NCI-H1092 (cell line): ENCODE data around the gene ZNF331.

Experiments used
- DNase-seq: peaks from one replicate; lab custom pipeline; 2025; lab: John Stamatoyannopoulos, UW

ZNF331 gene

DNA sequence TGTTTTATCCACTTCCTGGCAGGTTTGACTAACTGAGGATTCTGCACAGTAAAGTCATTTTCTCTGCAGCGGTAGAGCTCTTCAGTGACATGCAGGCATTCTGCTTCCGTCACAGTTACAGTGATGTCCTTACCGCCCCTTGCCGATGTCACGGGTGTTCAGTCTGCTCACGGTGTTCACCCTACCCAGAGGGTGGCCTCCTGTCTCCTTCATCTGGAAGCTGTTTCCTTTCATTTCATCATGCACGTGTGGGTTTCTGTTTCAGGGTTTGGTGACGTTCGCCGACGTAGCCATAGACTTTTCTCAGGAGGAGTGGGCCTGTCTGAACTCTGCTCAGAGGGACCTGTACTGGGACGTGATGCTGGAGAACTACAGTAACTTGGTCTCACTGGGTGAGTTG is 33.4 kb downstream of the ZNF331 start:
- DNase-seq = no peak

DNA sequence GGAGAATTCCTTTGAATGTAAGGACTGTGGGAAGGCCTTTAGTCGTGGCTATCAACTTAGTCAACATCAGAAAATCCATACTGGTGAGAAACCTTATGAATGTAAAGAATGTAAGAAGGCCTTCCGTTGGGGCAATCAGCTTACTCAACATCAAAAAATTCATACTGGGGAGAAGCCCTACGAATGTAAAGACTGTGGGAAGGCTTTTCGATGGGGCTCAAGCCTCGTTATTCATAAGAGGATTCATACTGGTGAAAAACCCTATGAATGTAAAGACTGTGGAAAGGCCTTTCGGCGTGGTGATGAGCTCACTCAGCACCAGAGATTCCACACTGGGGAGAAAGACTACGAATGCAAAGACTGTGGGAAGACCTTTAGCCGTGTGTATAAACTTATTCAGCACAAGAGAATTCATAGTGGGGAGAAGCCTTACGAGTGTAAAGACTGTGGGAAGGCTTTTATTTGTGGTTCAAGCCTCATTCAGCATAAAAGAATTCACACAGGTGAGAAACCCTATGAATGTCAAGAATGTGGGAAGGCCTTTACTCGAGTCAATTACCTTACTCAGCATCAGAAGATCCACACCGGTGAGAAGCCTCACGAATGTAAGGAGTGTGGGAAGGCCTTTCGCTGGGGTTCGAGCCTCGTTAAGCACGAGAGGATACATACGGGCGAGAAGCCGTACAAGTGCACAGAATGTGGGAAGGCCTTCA is 39.2 kb downstream of the ZNF331 start:
- no peak for DNase-seq

DNA sequence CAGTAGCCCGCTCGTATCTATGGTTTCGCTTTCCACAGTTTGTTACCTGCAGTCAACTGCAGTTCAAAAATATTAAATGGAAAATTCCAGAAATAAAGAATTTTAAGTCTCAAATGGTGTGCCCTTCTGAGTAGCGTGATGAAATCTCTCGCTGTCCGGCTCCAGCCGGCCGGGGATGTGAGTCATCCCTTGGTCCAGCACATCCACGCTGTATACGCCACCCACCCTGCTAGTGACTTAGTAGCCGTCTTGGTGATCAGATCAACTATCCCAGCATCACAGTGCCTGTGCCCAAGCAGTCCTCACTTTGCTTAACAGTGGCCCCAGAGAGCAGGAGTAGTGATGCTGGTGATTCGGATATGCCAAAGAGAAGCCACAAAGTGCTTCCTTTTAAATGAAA is 40.0 kb downstream of the ZNF331 start:
- no peak for DNase-seq

DNA sequence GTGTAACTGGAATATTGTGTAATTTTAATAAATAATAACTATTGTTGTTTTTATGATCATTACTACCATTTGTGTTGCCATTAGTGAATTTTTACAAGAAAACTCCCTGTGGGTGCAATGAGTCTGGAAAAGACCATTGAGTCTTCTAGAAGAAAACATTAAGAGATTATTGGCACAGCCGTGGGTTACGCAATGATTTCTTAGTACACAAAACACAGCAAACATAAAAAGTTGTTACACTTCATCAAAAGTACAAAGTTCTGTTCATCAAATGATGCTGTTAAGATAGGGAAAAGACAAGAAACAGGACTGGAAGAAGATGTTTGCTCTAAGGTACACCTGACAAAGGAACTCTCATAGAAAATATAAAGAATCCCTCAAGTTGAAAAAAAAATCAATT is 41.6 kb downstream of the ZNF331 start:
- no peak for DNase-seq

DNA sequence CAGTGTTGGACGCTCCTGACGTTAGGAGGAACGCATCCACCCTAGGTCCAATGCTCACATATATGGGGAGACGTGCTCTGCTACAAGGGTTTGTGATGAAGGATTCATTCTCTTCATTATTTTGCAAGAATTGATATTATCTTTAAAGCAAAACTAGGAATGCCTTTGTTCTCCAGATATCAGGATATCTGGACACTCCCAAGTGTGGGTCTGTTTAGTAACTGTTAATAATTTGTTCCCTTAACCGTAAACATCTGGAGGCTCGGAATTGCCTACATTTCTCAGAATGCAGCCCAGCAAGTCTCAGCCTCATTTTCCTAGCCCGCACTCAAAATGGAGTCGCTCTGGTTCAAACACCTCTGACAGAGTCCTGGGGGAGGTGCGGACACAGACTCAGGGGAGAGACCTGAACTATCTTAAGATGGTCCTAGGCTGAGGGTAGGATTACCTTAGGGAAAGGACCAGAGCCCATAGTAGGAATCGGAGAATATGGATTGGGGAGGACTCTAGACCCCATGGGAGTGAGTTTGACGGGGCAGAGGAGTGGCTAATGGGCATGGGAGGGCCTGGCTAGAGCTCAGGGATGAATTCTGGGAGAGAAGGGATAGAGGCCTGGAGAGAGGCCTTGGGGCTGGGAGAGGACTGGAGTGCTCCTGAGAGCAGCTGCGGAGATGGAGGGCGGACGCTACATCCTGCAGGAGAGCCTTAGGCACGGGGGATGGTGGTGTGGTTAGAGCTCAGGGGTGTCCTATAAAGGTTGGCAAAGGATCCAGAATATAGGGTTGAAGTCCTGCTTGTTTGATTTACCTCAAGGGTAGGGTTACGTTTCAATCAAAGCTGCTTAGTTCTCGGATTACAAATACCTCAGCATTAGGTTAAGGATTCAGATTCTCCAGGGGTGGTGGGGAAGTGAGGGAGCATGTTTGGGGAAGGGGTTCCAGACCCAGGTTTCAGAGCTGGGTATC is 43.2 kb downstream of the ZNF331 start:
- no peak for DNase-seq

DNA sequence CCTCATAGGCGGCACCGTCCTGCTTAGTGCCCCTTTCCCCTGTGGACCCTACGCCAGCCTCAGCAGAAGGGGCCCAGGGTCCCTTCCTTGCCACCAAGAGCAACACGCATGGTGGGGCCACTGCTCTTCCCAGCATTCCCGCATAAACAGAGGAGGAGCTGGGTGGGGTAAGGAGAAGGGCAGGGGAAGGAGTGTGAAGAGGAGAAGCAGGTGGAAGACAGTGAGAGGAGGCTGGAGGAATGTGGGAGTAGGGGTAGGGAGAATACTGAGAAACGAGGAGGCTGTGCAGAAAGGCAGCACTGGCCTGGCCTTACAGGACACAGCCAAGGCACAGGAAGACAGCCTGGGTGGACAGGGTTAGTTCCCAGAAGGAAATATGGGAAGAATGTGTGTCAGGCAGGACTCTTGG is 43.9 kb downstream of the ZNF331 start:
- DNase-seq = no peak

DNA sequence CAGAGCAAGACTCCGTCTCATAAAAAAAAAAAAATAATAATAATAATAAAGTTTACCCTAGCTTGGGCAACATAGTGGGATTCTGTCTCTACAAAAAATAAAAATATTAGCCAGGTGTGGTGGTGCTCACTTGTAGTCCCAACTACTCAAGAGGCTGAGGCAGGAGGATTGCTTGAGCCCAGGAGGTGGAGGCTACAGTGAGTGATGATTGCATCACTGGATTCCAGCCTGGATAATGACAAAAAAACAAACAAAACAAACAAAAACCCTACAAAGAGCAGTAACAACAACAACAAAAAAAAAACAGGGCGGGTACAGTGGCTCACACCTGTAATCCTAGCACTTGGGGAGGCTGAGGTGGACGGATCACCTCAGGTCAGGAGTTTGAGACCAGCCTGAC is 45.2 kb downstream of the ZNF331 start:
- DNase-seq = no peak

DNA sequence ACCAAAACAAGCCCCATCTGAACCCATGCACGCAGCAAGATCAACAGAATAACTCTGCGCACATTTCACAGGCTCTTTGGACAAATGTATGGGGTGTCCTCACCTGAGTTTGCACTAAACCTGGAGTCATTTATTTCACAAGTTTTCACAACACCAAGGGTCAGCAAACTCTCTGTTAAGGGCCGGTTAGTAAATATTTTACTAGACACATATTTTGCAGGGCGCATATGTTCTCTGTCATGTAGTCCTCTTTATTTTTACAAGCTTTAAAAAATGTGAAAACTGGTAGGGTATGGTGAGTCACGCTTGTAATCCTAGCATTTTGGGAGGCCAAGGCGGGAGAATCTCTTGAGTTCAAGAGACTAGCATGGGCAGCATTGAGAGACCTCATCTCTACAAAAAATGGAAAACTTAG is 48.3 kb downstream of the ZNF331 start:
- DNase-seq = no peak

DNA sequence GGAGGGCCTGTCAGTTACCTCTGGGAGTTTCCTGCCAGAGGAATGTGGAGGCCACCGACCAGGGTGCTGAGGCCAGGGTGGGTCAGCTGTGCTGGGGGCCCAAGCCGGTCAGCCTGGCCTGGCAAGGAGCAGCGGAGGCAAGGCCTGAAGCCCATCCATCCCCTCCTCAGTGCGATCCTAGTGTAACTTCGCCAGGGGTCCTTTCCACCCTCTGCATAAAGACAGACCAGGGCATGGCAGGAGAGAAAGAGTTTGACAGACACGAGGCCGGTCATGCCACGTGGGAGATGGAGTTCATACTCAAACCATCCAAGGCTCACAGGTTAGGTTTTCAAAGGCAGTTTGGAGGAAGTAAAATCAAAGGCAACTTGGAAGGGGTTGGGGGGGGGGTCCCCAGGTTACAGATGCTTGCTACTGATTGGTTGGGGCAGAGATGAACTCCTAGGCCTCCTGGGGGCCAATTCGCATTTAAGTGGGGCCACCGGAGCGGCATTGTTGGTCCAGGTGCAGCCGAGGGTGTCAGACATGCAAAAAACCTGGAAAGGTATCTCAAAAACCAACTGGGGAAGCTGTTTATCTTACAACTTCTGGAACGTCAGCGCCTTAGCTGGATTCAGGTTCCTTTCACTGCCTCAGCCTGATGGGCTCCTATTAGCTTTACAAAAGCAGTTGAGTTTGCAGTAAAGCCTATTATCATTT is 57.0 kb downstream of the ZNF331 start:
- DNase-seq = no peak

DNA sequence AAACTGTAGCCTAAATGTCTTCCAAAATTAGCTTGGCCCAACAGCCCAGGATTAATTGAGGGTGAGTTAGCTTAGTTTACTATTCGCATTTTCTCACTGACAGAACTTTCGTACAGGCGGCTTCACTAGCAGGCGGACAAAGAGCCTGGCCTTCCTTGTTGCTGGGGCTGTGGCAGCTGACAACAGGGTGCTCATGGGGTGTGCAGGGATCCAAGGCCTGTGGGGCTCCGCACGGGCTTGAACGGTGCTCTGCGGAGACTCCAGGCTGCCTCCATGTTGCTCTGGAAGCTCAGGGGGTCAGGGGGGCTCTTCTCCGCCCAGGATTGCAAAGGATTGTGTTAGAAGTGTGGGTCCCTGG is 57.5 kb downstream of the ZNF331 start:
- DNase-seq = no peak

DNA sequence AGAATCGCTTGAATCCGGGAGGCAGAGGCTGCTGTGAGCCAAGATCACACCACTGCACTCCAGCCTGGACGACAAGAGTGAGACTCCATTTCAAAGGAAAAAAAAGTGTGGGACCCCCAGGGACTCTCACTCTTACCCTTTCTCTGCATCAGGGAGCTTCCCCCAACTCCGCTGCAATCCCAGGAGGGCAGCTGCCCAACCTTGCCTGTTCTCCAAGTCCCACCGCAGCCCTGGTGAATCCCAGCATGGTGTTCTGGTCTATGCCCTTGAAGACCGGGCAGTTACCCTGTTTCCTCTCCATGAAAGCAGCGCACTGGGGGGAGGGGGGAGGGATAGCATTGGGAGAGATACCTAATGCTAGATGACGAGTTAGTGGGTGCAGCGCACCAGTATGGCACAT is 58.1 kb downstream of the ZNF331 start:
- DNase-seq = no peak

DNA sequence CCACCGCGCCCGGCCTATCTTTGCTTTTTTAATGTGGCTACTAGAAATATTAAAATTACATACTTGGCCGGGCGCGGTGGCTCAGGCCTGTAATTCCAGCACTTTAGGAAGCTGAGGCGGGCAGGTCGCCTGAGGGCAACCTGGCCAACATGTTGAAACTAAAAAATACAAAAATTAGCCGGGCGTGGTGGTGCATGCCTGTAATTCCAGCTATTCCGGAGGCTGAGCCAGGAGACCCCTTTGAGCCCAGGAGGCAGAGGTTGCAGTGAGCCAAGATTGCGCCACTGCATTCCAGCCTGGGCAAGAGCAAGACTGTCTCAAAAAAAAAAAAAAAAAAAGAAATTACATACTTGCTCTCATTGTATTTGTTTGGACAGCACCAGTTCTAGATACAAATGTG is 59.1 kb downstream of the ZNF331 start:
- no peak for DNase-seq

DNA sequence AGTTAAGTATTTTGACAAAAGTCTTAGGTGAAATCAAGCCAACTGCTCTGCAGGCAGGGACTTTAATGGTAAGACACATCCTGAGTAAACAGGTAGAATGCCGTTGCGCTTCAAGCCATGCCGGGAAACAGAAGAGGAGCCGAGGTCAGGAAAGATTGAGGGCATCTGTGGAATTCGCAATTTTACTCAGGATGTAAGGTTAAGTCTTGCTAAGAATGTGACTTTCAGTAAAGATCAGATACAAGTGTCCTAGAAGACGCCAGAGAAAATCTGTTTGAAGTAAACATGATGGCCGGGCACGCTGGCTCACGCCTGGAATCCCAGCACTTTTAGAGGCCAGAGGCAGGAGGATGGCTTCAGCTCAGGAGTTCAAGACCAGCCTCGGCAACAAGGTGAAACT is 60.4 kb downstream of the ZNF331 start:
- no peak for DNase-seq

DNA sequence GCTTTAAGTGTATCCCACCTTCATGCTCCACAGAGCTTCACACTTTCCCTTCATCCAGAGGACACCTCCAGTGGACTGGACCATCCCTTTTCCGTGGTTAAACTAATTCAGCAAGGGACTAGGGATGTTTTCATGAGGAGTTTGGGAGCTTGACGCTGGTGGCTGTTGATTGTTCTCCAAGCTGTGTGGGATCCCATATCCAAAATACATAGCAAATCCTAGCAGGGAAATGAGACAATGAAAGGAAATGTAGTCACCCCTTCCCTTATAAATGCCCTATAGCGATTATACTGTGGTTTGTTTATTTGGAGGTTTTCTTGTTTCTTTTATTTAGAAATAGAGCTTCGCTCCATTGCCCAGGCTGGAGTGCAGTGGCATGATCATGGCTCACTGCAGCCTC is 62.3 kb downstream of the ZNF331 start:
- DNase-seq = no peak

DNA sequence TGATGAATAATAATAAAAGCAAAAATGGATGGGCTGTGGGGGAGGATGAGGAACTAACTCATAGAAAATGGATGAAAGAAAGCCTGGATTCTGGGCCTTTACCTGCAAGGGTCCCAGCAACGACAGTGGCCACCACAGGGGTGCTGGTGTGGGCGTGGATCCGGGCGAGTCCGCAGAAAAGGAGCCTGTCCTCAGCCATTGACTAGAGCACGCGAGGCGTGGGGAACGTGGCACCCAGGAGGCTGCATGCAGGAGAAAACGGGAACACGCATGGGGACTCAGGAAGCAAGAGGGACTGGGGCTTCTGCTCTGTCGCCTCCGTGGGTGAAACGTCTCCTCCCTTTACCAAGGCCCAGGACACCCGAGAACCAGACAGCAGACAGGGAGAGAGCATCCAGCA is 68.1 kb downstream of the ZNF331 start:
- DNase-seq = no peak

DNA sequence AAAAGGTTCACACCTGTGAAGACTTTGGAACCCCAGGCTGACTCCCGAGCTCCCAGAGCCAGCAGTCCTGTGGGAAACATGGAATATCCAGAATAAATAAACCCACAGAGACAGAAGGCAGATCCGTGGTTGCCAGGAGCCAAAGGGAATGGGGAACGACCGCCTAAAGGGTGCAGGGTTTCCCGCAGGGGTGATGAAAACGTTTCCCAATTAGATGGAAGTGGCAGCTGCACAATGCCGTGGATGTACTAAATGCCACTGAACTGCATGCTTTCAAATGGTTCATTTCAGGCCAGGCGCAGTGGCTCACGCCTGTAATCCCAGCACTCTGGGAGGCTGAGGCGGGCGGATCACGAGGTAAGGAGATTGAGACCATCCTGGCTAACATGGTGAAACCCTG is 70.4 kb downstream of the ZNF331 start:
- no peak for DNase-seq

DNA sequence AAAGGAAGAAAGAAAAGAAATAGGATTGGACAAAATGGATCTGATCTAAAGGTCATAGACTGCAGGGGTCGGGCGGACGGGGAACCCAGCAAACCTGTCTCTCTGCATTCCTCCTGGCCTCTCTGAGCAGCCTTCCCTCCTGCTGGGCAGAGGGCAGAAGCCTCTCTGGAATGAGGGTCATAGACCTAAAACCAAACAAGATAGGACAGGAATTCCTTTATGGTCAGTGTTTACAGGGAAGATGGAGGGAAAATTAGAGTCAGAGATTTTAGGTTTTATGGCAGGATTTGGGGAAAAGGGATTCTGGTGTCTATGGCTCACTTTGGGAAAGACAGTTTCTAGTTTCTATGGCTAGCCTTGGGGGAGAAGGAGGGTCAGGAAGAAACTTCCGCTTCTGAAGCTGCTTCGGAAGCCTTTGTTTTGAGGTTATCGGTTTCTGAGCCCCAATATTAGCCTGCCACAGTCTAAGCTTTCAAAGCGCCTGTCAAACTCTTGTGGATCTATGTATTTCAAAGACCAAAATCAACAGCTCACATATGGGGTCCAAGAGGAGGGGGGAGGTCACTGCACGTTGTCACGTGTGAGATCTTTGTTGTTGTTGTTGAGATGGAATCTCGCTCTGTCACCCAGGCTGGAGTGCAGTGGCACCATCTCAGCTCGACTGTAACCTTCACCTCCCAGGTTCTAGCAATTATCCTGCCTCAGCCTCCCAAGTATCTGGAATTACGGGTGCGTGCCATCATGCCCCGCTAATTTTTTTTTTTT is 75.0 kb downstream of the ZNF331 start:
- no peak for DNase-seq

DNA sequence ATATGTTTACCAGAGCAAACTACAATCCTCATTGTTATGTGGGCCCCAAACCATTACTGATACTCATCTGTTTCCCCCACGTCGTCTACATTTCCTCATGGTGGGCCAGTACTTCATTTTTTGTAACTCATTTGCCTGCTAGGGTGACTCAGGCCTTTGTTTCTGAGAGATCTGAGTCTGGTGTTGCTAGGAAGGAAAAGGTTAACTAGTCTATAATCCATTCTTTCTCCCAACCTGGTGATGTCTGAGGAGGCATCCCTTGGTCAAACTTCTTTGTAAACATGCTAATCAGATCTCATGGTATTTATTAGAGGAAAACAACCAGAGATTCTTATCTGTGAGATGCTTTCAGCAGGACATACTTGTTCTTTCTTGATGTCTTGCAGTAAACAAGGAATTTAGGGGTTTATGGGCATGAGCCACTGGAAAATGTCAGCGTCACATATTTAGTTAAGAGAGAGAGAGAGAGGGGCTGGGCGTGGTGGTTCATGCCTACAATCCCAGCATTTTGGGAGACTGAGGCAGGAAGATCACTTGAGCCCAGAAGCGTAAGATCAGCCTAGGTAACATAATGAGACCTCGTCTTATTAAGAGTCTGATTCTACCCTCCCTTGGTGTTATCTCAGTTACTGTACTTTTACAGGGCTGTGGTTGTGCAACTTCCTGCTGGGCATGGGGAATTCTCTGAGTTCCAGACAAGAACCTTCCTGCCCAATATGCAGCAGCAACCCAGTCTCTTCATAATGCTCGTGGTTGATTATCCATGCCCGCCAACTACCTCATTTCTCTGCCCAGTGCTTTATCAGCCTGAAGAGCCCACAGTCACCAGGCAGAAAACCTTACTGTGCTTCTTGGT is 84.2 kb downstream of the ZNF331 start:
- no peak for DNase-seq

DNA sequence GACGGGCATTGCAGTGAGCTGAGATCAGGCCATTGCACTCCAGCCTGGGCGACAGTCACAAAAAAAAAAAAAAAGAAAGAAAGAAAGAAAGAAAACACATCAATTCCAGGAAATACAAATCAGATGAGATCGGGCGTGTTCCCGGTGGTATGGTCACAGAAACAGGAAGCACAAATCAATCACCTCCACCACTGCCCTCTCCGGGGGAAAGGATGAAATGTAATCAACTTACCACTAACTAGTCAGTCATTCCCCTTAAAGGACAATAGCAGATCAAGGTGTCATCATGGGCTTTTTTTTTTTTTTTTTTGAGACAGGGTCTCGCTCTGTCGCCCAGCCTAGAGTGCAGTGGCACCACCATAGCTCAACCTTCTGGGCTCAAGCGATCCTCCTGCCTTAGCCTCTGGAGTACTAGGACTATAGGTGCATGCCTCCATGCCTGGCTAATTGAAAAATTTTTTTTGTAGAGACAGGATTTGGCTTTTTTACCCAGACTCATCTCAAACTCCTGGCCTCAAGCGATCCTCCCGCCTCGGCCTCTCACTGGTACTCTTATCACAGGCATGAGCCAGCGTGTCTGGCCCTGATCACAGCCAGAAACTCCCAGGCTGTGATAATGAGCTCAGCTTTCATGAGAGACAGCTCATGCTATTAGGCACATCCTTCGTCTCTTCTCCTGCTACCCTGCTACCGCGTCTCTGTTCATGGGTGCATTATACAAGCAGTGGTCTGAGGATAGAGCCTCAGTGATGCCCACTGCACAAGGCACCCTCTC is 87.0 kb downstream of the ZNF331 start:
- DNase-seq = no peak

DNA sequence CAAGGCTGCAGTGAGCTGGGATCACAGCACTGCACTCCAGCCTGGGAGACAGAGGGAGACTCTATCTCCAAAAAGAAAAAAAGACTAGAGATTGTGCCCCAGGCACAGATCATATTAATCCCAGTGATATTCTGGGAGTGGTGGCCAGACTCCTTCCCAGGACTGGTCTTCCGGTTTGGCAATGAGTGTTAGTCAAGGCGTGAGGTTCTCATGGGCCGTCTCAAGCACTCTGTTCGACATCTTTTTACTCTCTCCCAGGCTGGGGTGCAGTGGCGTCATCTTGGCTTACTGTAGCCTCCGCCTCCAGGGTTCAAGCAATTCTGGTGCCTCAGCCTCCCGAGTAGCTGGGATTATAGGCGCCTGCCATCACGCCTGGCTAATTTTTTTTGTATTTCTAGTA is 88.5 kb downstream of the ZNF331 start:
- DNase-seq = no peak
